ENCODE results near the gene PCED1B.

GRCh38 chr12:47200446-47200845, 121.0 kb downstream of the PCED1B start:
- TF ChIP-seq EZH2 (IDR thresholded peaks at IDR 0.05; ENCODE audit: borderline replicate concordance, low read length), result no peak
- TF ChIP-seq CTCF (conservative IDR thresholded peaks at IDR 0.05 in 1 of 2, IDR thresholded peaks at IDR 0.05 in 1 of 2; ENCODE audit: extremely low read depth in 1 of 2, insufficient read depth in 1 of 2, low read depth in 1 of 2, low read length in 2 of 2), result no peak

All from mammary epithelial cell (primary cell).